Thyroid gland (tissue), 4 donors: ENCODE measurements around the gene NXPH4. TPM values are rescaled to one million over a fixed set of nuclear protein-coding genes. Genes with fewer than 3 reads are reported as not detected.

Experiments used
- DNase-seq, 2 donors: peaks; one replicate each; pipeline ENCODE4 v3.0.0-alpha.2; 2019
- H3K27ac ChIP-seq, 3 donors: fragments of 200-600 bp; sonication (generic); 1 replicate in 2 of 3; 2 replicates in 1 of 3; pipeline ENCODE4 v1.5.1; 2016 to 2019; ENCODE audit warnings: mild to moderate bottlenecking in 1 of 3, moderate library complexity in 1 of 3
- H3K27me3 ChIP-seq: fragments of 200-600 bp; sonication (generic); one replicate; pipeline ENCODE4 v1.5.1; 2019
- H3K36me3 ChIP-seq, 2 donors: fragments of 200-600 bp; sonication (generic); one replicate each; pipeline ENCODE4 v1.5.1; 2016 to 2019
- H3K4me1 ChIP-seq, 2 donors: fragments of 200-600 bp; sonication (generic); one replicate each; pipeline ENCODE4 v1.5.1; 2017 to 2019
- H3K4me3 ChIP-seq, 3 donors: fragments of 200-600 bp; sonication (generic); replicated peaks in 1 of 3; 1 replicate in 2 of 3; 2 replicates in 1 of 3; pipeline ENCODE4 v1.5.1; 2016; ENCODE audit warnings: mild to moderate bottlenecking in 1 of 3
- H3K9me3 ChIP-seq: fragments of 200-600 bp; sonication (generic); one replicate; pipeline ENCODE4 v1.5.1; 2017
- POLR2A ChIP-seq, 2 donors: fragments of 450-650 bp; IDR thresholded peaks; one replicate each; pipeline ENCODE4 v1.6.1; 2017; ENCODE audit warnings: antibody characterized with exemption in 2 of 2, mild to moderate bottlenecking in 2 of 2, moderate library complexity in 1 of 2
- WGBS, 2 donors: methylation state at CpG; one replicate each; pipeline ENCODE4 v1.1.5; 2017; 5-methylcytosine and 5-hydroxymethylcytosine counted together
- intact Hi-C: fragments of 100-400 bp; cut with DNase I; formaldehyde crosslinking; loops from one replicate; pipeline ENCODE4 v1.15.1; 2023
- total RNA-seq, 4 donors: library from RNA; depleted of rRNA; stranded (reverse); fragments of >200 nt; gene quantifications; one replicate each; pipeline ENCODE4 v1.2.3, GENCODE V29; 2016
- TF ChIP-seq, protein P1 (sequence below), 6 experiments: fragments of 200-600 bp in 3 of 6; fragments of 450-650 bp in 3 of 6; sonication (generic) in 3 of 6; IDR thresholded peaks; one replicate each; pipeline ENCODE4 v1.5.1; 2016 to 2019; ENCODE audit warnings: antibody characterized with exemption in 6 of 6, mild to moderate bottlenecking in 2 of 6, inconsistent platforms in 1 of 6, moderate library complexity in 1 of 6

Gene NXPH4
- total RNA-seq, 4 donors from 2014 or later: 0.27 TPM; not detected in 3

DNA sequence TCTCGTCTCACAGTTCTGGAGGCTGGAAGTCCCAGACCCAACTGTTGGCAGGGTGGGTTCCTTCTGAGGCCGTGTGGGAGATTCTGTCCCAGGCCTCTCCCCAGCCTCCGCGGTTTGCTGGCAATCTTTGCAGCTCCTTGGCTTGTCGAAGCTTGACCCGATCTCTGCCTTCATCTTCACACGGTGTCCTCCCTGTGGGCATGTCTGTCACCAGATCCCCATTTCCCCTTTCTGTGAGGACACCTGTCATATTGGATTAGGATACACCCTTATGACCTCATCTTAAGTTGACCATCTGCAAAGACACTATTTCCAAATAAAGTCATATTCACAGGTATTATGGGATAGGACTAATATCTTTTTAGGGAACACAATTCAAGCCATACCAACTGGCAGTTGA, 46.6 kb upstream of the NXPH4 start:
- TF ChIP-seq, protein P1, sequence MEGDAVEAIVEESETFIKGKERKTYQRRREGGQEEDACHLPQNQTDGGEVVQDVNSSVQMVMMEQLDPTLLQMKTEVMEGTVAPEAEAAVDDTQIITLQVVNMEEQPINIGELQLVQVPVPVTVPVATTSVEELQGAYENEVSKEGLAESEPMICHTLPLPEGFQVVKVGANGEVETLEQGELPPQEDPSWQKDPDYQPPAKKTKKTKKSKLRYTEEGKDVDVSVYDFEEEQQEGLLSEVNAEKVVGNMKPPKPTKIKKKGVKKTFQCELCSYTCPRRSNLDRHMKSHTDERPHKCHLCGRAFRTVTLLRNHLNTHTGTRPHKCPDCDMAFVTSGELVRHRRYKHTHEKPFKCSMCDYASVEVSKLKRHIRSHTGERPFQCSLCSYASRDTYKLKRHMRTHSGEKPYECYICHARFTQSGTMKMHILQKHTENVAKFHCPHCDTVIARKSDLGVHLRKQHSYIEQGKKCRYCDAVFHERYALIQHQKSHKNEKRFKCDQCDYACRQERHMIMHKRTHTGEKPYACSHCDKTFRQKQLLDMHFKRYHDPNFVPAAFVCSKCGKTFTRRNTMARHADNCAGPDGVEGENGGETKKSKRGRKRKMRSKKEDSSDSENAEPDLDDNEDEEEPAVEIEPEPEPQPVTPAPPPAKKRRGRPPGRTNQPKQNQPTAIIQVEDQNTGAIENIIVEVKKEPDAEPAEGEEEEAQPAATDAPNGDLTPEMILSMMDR (IDR thresholded peaks at IDR 0.05): no peak
- no peak for TF ChIP-seq POLR2A (IDR thresholded peaks at IDR 0.05)
- Histone ChIP-seq H3K36me3 (peaks cover 25 to 40% of the 10 kb centered on the region in 2 donors), H3K9me3 (no peaks in the 10 kb centered on the region), H3K4me3 (no peak overlapping the region), H3K27me3 (no peaks in the 10 kb centered on the region), H3K4me1 (no peaks in the 10 kb centered on the region), H3K27ac (no peak overlapping the region)
- intact Hi-C loops: no loop called here
- 77 to 91% methylated on average over 7 of the region's 7 CpGs for WGBS, 2 donors
- no peak for DNase-seq

DNA sequence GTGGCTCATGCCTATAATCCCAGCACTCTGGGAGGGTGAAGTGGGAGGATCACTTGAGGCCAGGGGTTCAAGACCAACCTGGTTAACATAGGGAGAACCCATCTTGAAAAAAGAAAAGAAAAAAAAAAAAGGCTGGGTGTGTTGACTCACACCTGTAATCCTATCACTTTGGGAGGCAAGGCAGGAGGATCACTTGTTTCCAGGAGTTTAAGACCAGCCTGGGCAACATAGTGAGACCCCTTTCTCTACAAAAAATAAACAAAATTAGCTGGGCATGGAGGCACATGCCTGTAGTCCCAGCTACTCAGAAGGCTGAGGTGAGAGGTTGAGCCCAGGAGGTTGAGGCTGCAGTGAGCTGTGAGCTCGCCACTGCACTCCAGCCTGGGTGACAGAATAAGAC, 46.2 kb upstream of the NXPH4 start:
- WGBS, 2 donors: 96 to 100% methylated on average over 1 of the region's 1 CpG
- DNase-seq: no peak
- Histone ChIP-seq H3K4me3 (no peak overlapping the region), H3K27me3 (no peaks in the 10 kb centered on the region), H3K9me3 (no peaks in the 10 kb centered on the region), H3K36me3 (peaks cover 25 to 40% of the 10 kb centered on the region in 2 donors), H3K27ac (no peak overlapping the region), H3K4me1 (no peaks in the 10 kb centered on the region)
- intact Hi-C loops: no loop called here
- TF ChIP-seq, protein P1 (IDR thresholded peaks at IDR 0.05): no peak
- no peak for TF ChIP-seq POLR2A (IDR thresholded peaks at IDR 0.05)

DNA sequence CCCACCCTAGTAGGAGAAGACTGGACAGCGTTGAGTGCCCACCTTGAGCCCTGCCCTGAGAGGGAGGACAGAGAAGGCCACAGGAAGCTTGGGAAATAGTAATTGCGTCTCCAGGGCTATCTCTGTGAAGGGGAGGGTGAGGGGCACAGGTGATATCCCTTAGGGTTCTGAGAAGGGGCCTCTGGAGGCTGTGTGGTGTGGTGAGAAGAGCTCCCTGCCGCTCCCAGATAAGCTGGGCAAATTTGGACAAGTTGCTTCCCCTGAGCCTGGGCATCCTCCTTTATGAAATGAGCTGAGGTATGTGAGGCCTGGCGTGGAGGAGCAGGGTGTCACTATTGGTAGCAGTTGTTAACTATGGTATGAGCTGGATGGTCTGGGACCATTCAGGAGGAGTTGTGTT, 45.7 kb upstream of the NXPH4 start:
- Histone ChIP-seq H3K4me1 (no peaks in the 10 kb centered on the region), H3K36me3 (peaks cover 22 to 37% of the 10 kb centered on the region in 2 donors), H3K9me3 (no peaks in the 10 kb centered on the region), H3K4me3 (no peak overlapping the region), H3K27ac (no peak overlapping the region), H3K27me3 (no peaks in the 10 kb centered on the region)
- intact Hi-C loops: no loop called here
- DNase-seq: no peak
- no peak for TF ChIP-seq POLR2A (IDR thresholded peaks at IDR 0.05)
- TF ChIP-seq, protein P1 (IDR thresholded peaks at IDR 0.05): no peak
- 83 to 93% methylated on average over 4 of the region's 4 CpGs for WGBS, 2 donors

DNA sequence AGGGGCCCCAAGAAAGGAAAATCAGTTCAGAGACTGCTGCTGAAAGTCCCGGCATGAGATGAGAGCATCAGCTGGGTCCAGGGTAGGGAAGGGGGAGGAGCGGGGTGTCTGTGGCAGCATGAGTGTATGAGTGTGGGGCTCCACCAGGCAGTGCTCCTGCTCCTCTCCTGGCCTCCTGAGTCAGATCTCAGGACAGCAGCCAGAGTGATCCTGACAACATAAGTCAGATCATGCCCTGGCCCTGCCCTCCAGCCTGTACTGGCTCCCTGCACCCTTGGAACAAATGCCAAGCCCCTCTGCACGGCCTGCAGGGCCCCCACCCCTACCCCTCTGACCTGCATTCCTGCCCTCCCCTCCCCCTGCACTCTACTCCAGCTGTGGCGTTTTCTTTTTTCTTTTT, 44.9 kb upstream of the NXPH4 start:
- 53 to 75% methylated on average over 4 of the region's 4 CpGs for WGBS, 2 donors
- intact Hi-C loops: no loop called here
- TF ChIP-seq, protein P1 (IDR thresholded peaks at IDR 0.05): no peak
- H3K27me3 ChIP-seq: no peaks in the 10 kb centered on the region
- no peak overlapping the region for H3K27ac ChIP-seq
- H3K36me3 ChIP-seq: peaks cover 21 to 32% of the 10 kb centered on the region in 2 donors
- H3K4me1 ChIP-seq: no peaks in the 10 kb centered on the region
- no peak for DNase-seq
- no peaks in the 10 kb centered on the region for H3K9me3 ChIP-seq
- H3K4me3 ChIP-seq: no peak overlapping the region

DNA sequence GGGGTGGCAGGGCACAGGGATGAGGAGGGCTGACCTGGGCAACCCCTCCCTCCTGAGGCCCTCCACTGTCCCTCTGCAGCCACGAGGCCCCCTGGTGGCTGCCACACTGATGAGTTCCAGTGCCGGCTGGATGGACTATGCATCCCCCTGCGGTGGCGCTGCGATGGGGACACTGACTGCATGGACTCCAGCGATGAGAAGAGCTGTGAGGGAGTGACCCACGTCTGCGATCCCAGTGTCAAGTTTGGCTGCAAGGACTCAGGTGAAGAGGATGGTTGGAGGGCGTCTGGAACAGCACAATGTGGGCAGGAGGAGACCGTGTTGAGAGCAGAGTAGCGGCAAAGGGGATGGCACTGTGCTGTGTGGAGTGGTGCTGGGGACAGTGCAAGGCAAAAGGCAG, 43.5 kb upstream of the NXPH4 start:
- WGBS, 2 donors: 72 to 78% methylated on average over 11 of the region's 11 CpGs
- Histone ChIP-seq H3K4me3 (no peak overlapping the region), H3K9me3 (no peaks in the 10 kb centered on the region), H3K27me3 (no peaks in the 10 kb centered on the region), H3K36me3 (peaks cover 15 to 19% of the 10 kb centered on the region in 2 donors), H3K27ac (no peak overlapping the region), H3K4me1 (no peaks in the 10 kb centered on the region)
- DNase-seq: no peak
- intact Hi-C loops: no loop called here
- TF ChIP-seq, protein P1 (IDR thresholded peaks at IDR 0.05): peak in 4 of 6 experiments; percentile 5 to 35 (median 18)
- TF ChIP-seq POLR2A (IDR thresholded peaks at IDR 0.05): no peak
